ENCODE results near the gene MACF1. TPM values are rescaled to one million over a fixed set of nuclear protein-coding genes. Genes with fewer than 3 reads are reported as not detected.

Gene MACF1
- total and polyA plus RNA-seq, 2 donors (not counting 1 experiment from before 2014, with no cell fraction given) = 64.1 to 159 TPM

DNA sequence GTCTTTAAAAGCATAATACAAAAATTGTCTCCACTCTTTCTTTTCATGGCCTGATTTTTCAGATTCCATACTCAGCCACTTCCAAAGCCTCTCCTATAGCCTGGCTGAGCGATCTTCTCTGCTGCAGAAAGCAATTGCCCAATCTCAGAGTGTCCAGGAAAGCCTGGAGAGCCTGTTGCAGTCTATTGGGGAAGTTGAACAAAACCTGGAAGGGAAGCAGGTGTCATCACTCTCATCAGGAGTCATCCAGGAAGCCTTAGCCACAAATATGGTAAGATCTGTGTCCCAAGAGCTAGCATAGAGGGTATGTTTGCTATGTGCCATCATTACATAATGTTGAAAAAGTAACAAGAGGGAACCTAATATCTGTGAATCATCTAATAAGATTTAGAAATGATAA, 156.2 kb downstream of the MACF1 start:
- Histone ChIP-seq H2AFZ (ENCODE audit: insufficient read depth, low read depth, low read length, poor library complexity, severe bottlenecking) (no peak overlapping the region), H3K79me2 (ENCODE audit: control insufficient read depth, insufficient read depth, low read length) (no peaks in the 10 kb centered on the region), H3K4me3 (ENCODE audit: control extremely low read depth in 1 of 5, extremely low read depth in 1 of 5, insufficient read depth in 1 of 5, low read depth in 2 of 5, low read length in 4 of 5) (no peak overlapping the region), H3K27ac (ENCODE audit: low read length in 2 of 2) (no peak overlapping the region), H3K4me2 (replicated peaks; ENCODE audit: low read depth, low read length, poor library complexity, severe bottlenecking) (no peak overlapping the region), H3K36me3 (replicated peaks in 1 of 2; ENCODE audit: control extremely low read depth in 1 of 2, control insufficient read depth in 1 of 2, extremely low read depth in 1 of 2, insufficient read depth in 2 of 2, low read length in 1 of 2) (peaks cover 15 to 70% of the 10 kb centered on the region in 2 experiments), H3K4me1 (ENCODE audit: control insufficient read depth in 2 of 2, insufficient read depth in 2 of 2, low read length in 2 of 2) (no peaks in the 10 kb centered on the region), H3K9ac (ENCODE audit: low read length) (no peak overlapping the region), H3K27me3 (replicated peaks in 1 of 4; ENCODE audit: control extremely low read depth in 1 of 4, control insufficient read depth in 3 of 4, insufficient read depth in 4 of 4, low read length in 3 of 4) (no peaks in the 10 kb centered on the region), H3K9me3 (ENCODE audit: control extremely low read depth in 1 of 3, control insufficient read depth in 2 of 3, insufficient read depth in 1 of 3, low read length in 2 of 3) (no peaks in the 10 kb centered on the region), H4K20me1 (ENCODE audit: control insufficient read depth, insufficient read depth, low read length, poor library complexity, severe bottlenecking) (no peaks in the 10 kb centered on the region)
- ChIA-PET CTCF (interaction anchor here (1.1 to 2.2 kb wide), 2 partner anchors 168 to 178 kb away, joined by 3 to 9 read pairs; no protein-coding TSS in a partner anchor), POLR2A (no interaction called here)
- no peak overlapping the region for H3K27ac Mint-ChIP-seq
- TF ChIP-seq, protein P1, sequence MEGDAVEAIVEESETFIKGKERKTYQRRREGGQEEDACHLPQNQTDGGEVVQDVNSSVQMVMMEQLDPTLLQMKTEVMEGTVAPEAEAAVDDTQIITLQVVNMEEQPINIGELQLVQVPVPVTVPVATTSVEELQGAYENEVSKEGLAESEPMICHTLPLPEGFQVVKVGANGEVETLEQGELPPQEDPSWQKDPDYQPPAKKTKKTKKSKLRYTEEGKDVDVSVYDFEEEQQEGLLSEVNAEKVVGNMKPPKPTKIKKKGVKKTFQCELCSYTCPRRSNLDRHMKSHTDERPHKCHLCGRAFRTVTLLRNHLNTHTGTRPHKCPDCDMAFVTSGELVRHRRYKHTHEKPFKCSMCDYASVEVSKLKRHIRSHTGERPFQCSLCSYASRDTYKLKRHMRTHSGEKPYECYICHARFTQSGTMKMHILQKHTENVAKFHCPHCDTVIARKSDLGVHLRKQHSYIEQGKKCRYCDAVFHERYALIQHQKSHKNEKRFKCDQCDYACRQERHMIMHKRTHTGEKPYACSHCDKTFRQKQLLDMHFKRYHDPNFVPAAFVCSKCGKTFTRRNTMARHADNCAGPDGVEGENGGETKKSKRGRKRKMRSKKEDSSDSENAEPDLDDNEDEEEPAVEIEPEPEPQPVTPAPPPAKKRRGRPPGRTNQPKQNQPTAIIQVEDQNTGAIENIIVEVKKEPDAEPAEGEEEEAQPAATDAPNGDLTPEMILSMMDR (IDR thresholded peaks at IDR 0.05) = no peak
- TF ChIP-seq EZH2 (IDR thresholded peaks at IDR 0.05; ENCODE audit: borderline replicate concordance, insufficient read depth, low read depth, low read length, poor library complexity, severe bottlenecking) = no peak
- H3K4me1 Mint-ChIP-seq = no peaks in the 10 kb centered on the region
- no peaks in the 10 kb centered on the region for H3K9me3 Mint-ChIP-seq (ENCODE audit: insufficient read depth)
- DNase-seq = no peak
- no peaks in the 10 kb centered on the region for H3K27me3 Mint-ChIP-seq
- no CpG with 5 or more reads among the region's 1 CpG for WGBS (ENCODE audit: insufficient coverage)
- no peak for ATAC-seq (ENCODE audit: low read depth)
- H3K4me3 Mint-ChIP-seq = no peak overlapping the region
- intact Hi-C loops (cut with micrococcal nuclease) = no loop called here

DNA sequence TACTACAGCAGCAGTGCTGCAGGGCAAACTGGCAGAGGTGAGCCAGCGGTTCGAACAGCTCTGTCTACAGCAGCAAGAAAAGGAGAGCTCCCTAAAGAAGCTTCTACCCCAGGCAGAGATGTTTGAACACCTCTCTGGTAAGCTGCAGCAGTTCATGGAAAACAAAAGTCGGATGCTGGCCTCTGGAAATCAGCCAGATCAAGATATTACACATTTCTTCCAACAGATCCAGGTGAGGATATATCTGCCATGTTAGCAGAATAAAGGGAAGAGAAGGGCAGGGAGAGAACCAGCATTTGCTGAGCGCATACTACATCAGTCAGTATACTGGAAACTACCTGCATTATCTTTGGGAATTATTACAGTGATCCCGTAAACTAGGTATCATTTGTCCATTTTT, 157.0 kb downstream of the MACF1 start:
- Mint-ChIP-seq H3K27ac (peak overlapping the region; percentile 43), H3K27me3 (no peaks in the 10 kb centered on the region), H3K4me3 (no peak overlapping the region), H3K9me3 (ENCODE audit: insufficient read depth) (no peaks in the 10 kb centered on the region), H3K4me1 (no peaks in the 10 kb centered on the region)
- ATAC-seq (ENCODE audit: low read depth) (no peak), DNase-seq (no peak)
- Histone ChIP-seq H3K4me3 (ENCODE audit: control extremely low read depth in 1 of 5, extremely low read depth in 1 of 5, insufficient read depth in 1 of 5, low read depth in 2 of 5, low read length in 4 of 5) (no peak overlapping the region), H3K27me3 (replicated peaks in 1 of 4; ENCODE audit: control extremely low read depth in 1 of 4, control insufficient read depth in 3 of 4, insufficient read depth in 4 of 4, low read length in 3 of 4) (no peaks in the 10 kb centered on the region), H3K4me2 (replicated peaks; ENCODE audit: low read depth, low read length, poor library complexity, severe bottlenecking) (no peak overlapping the region), H3K9me3 (ENCODE audit: control extremely low read depth in 1 of 3, control insufficient read depth in 2 of 3, insufficient read depth in 1 of 3, low read length in 2 of 3) (no peaks in the 10 kb centered on the region), H3K79me2 (ENCODE audit: control insufficient read depth, insufficient read depth, low read length) (no peaks in the 10 kb centered on the region), H3K27ac (ENCODE audit: low read length in 2 of 2) (no peak overlapping the region), H3K36me3 (replicated peaks in 1 of 2; ENCODE audit: control extremely low read depth in 1 of 2, control insufficient read depth in 1 of 2, extremely low read depth in 1 of 2, insufficient read depth in 2 of 2, low read length in 1 of 2) (peaks cover 15 to 65% of the 10 kb centered on the region in 2 experiments), H3K4me1 (ENCODE audit: control insufficient read depth in 2 of 2, insufficient read depth in 2 of 2, low read length in 2 of 2) (no peaks in the 10 kb centered on the region), H2AFZ (ENCODE audit: insufficient read depth, low read depth, low read length, poor library complexity, severe bottlenecking) (no peak overlapping the region), H3K9ac (ENCODE audit: low read length) (no peak overlapping the region), H4K20me1 (ENCODE audit: control insufficient read depth, insufficient read depth, low read length, poor library complexity, severe bottlenecking) (no peaks in the 10 kb centered on the region)
- intact Hi-C loops (cut with micrococcal nuclease) = no loop called here
- ChIA-PET POLR2A (no interaction called here), CTCF (interaction anchor here (2.2 kb wide), 1 partner anchor 178 kb away, joined by 9 read pairs; no protein-coding TSS in a partner anchor)
- no peak for TF ChIP-seq EZH2 (IDR thresholded peaks at IDR 0.05; ENCODE audit: borderline replicate concordance, insufficient read depth, low read depth, low read length, poor library complexity, severe bottlenecking)
- TF ChIP-seq, protein P1 (IDR thresholded peaks at IDR 0.05) = no peak
- WGBS (ENCODE audit: insufficient coverage) = 95% methylated on average over 2 of the region's 5 CpGs
